DMS153 treated with DMSO at 0.1 percent for 48 hours (cell line): Measurements from ENCODE around the gene NR1D2.

ENCODE experiments used
- DNase-seq: peaks from one replicate; lab custom pipeline; 2025; ENCODE audit not compliant: unreplicated experiment; lab: John Stamatoyannopoulos, UW

Gene NR1D2

DNA sequence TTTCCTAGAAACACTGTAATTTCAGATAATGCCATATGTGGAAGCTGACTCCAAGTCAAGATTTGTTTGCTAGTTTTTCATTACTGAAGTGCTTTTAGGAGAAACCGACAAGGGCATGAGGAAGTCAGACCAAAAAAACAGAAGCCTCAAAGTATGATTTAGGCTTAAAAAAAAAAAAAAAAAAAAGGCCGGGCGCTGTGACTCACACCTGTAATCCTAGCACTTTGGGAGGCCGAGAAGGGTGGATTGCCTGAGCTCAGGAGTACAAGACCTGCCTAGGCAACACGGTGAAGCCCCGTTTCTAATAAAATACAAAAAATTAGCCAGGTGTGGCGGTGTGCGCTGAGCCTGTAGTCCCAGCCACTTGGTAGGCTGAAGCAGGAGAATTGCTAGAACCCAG, 16.6 kb upstream of the NR1D2 start:
- DNase-seq, result no peak

DNA sequence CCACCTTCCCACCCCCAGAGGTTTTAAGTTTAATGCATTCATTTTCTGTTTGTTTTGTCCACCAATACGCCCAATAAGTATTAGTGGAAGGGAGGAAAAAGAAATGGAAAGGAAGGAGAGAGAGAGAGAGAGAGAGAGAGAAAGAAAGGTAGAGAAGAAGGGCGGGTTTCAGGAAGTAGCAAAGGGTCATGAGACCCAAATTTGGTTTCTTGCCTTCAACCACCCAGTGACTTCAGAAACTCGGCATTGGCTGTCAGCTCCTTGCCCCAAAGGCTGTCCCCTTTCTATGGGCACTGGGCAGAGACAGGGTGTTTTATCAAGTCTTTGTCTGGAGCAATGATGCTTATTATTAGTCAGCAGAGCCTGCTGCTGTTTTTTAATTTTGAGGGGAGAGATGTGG, 13.5 kb upstream of the NR1D2 start:
- DNase-seq, result no peak

DNA sequence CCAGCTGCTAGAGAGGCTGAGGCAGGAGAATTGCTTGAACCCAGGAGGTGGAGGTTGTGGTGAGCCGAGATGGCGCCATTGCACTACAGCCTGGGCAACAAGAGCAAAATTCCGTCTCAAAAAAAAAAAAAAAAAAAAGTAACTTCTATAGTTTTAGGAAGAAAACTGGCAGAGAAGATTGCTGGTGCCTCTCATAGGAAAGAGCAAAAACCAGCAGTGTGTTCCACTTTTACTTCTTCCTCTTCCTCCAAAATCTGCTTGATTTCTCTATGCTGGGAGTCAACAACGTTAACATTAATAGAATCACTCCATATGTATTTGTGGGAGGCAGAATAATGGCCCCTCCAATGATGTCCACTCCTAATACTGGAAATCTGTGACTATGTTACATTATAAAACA, 12.5 kb upstream of the NR1D2 start:
- DNase-seq, result no peak

DNA sequence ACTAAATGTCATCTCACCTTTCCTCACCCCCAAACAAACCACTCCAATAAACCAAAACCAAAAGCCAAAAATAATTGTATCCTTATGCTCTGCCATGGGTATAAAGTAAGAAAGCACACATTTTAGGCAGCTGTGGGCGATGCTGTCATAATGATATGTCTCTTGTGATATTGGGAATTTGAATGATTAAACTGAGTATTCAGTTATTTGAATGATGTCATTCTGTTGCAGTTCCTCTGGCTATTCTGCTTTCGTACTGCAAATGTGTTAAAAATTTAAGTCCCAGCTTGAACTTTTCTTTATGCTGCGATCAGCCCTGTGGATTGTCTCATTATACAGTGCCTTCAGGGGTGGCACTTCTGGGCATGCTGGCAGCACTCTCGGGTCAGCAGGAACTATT, 10.8 kb upstream of the NR1D2 start:
- DNase-seq, result no peak

DNA sequence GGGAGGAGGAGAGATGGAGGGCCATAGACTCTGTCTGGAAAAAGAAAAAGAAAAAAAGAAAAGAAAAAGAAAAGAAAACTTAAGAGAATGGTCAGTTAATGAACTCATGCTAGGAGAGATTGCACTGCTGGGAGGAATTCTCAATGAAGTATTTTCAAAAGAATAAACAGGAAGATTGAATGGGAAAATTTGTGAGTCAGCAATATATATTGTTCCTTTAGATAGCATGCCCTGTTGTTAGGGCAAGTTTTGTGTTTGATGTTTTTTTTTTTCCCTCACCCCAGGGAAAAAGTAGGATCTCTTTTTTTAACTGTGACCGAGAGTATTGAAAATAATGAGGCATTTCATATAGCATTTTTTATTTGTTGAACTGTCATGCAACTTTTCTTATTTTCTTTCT, 7.8 kb upstream of the NR1D2 start:
- no peak for DNase-seq

DNA sequence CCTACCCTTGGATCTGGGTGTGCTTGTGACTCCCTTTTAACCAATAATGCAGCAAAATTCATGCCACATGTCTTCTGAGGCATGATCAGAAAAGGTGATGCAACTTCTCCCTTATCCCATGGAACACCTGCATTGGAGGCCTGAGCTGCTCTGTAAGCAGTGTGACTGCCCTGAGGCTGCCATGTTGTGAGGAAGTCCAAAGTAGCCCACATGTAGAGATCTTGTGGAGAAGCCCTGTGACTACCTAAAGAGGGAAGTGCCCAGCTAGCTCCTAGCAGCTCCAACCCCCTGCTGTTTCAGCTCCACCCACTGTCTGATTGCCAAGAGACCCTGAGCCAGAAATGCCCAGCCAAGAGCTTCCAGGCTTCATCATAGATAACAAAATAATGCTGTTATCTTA, 6.4 kb upstream of the NR1D2 start:
- DNase-seq, result no peak

DNA sequence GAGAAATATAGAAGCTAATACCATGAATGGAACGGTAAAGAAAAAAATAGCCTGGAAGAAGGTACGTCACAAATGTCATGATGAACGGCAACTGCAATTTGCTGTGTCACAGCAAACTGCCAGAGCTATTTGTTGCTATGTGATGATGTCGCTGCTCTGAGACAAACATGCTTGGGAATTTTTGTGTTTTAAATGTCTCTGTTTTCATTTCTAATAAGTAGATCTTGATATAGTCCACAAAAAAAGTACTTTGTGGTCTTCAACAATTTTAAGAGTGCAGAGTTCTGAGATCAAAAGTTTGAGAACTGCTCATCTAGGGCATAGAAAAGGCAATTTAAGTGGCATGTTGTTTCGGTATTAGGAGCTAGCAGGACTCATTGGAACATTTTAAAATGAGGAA, 4.3 kb upstream of the NR1D2 start:
- DNase-seq, result no peak

DNA sequence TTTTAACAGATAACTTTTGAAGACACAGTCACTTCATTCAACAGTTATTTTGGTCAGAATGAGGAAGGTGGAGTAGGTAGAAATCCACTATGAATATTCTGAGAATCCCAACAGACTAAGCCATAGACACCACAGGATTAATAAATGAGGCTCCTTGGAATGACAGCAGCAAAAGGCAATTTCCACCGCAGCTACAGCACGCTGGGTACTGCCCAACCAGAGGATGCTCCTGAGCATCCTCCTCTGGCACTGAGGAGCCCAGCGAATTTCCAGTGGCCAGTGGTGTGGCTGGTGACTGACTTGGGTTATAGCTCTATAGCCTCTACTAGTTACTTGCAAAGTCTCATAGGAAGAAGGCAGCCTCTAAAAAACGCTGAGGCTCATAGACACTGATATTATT, 3.6 kb upstream of the NR1D2 start:
- DNase-seq, result no peak

DNA sequence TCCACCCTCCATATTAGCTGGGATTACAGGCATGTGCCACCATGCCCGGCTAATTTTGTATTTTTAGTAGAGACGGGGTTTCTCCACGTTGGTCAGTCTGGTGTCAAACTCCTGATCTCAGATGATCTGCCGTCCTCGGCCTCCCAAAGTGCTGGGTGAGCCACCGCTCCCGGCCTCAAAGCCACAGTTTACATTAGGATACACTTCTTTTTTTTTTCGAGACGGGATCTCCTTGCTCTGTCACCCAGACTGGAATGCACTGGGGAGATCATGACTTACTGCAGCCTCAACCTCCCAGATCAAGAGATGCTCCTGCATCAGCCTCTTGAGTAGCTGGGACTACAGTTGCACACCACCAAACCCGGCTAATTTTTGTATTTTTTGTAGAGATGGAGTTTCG, 2.5 kb upstream of the NR1D2 start:
- DNase-seq, result no peak

DNA sequence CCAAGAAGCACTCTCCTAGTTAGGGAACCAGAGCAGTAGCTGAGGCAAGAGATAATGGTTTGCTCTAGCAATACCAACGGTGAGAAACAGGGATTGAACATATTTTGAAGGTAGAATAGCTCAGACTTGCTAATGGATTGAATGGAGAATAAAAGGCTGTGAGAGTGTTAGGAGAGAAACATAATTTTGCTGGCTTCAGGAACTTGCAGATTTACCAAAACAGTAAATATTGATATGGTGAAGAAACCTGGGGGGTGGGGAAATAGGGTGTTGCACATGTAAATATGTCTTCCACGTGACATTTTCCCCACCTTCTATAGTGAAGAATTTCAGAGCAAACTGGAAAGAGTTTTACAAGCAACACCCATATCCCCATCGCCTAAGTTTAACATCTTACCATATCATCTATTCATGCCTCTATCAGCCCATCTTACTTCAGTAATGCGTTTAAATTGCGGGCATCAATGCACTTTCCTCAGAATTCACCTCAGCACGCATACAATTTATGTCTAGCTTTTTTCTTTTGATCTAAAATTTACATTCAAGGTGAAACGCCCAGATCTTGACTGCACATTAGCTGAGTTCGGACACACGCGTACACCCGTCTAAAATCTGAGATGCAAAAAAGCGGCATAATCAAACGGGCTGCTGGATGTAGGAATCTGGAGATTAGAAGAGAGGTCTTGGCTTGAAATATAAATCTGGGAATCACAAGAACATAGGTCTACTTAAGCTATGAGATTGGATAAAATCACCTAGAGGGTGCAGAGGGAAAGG, 891 bp upstream of the NR1D2 start:
- DNase-seq, result no peak

DNA sequence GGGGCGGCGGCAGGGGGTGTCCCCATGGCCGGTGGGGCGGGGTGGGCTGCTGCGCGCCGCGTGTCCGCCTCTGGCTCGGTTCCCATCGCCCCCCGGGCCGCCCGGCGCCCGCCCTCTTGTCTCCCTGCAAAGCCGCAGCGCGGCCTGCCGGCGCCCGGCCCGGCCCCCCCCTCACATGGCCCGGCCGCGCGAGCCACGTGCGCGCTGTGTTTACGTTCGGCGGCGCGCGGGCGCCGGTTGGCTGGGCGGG, 502 bp downstream of the NR1D2 start:
- DNase-seq, result no peak

DNA sequence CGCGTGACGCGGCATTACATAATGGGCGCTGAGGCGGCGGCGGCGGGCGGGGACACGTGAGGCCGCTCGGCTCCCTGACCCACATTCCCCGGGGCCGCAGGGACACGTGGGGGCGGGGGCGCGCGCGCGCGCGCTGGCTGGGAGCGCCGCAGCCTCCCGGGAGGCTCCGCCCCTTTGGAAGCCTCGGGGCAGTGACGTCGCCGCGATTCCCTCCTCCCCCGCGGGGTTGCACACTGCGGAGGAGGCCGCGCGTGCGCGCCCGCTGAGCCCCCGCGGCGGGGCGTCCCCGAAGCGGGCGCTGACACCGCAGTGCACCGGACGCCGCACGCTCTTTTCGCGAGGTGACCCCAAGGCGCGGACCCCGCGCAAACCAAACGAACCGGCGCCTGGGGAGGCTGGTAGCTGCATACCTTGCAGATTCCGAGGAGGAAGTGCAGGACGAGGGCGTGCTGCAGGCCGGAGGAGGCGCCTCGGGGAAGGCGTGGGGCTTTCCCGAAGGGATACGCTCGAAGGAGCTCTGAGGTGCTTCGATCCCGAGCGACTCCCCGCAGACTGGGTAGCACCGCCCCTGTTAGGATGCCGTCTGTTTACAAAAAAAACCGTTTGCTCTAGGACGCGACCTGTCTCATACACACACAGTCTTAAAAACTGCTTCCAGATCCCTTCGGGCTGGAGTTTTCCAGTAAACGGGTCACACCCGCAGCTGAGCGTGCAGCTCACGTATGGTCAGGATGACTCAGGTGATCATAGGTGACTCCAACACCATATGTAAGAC, 1.0 kb downstream of the NR1D2 start:
- DNase-seq, result peak; percentile 59

DNA sequence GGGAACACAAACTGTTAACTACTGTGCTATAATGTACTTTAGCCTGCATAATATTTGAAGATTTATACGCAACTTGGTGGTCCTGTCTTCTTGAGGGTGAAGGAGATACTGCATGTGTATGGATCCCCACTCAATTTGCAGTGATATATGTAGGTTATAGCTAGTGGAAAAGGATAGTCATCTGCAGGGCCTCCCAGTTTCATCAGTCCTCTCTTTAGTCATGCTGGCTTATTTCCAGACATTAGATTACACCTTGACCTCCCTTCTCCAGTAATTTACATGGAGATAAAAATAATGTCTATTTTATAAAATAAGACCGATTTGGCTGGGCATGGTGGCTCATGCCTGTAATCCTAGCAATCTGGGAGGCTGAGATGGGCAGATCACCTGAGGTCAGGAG, 3.7 kb downstream of the NR1D2 start:
- DNase-seq, result no peak

DNA sequence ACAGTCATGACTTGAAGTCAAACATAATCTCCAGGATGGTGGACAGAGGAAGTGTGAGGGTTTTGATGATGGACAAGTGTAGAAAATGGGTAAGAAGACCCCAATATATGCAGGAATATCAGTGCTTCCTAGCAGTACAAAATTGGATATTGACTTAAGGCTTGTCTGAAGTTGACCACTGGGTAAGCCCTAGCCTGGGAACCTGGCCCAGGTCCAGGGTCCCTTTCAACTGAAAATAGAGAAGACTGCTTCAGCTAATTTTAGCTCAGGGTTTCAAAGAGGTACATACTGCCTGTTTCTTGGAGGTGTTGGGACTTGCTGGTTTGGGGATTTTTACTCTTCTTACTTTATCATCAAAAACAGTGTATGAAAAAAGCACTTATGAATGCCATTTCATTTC, 4.7 kb downstream of the NR1D2 start:
- DNase-seq, result no peak

DNA sequence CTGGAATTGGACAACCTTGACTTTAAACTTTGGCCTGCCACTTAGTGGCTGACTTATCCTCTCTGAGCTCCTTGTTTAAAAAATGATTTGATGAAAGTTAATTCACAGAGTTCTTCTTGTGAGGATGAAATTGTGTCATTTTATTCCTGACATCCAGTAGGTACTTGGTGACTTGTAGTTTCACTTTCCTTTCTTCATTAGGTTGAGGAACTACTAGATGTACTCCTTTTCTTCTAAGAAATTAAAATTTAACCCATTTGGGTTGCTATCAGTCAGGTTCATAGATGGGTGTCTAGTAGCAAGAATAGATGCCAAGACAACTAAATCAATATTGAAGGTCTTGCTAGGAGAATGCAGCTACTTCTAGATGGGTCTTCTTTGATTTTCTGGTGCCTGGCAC, 5.2 kb downstream of the NR1D2 start:
- no peak for DNase-seq

DNA sequence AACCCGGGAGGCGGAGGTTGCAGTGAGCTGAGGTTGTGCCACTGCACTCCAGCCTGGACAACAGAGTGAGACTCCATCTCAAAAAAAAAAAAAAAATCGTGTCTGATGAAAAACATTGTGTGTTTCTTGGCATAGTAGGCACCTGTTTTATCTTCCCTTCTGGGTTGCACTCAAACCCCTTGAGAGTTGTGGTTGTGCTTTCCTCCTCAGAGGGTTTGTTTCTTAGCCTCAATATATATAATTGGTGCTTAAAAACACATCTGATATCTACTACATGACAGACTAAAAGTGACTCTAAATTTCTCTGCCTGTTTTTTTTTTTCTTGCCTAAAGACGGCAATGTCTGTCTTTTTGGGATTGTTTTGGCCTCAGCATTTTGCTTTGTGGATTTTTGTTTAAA, 7.6 kb downstream of the NR1D2 start:
- no peak for DNase-seq

DNA sequence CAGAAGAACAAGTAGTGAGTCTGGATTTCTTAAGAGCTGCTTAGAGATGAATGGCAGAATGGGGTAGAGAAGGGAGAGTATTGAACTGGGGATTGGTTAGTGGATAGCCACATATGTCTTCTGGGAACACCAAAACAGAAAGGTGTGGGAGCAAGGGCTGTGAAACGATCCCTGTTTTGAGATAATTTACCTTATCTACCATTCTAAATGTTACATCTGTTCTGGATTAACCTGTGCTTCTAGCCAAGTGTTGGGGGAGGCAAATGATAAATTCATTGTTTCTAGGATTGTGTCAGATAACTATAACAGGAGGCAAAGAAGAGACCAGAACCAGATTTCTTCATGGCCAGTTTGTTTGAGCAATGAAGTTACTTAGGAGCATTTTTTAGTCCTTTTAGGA, 8.4 kb downstream of the NR1D2 start:
- DNase-seq, result no peak

DNA sequence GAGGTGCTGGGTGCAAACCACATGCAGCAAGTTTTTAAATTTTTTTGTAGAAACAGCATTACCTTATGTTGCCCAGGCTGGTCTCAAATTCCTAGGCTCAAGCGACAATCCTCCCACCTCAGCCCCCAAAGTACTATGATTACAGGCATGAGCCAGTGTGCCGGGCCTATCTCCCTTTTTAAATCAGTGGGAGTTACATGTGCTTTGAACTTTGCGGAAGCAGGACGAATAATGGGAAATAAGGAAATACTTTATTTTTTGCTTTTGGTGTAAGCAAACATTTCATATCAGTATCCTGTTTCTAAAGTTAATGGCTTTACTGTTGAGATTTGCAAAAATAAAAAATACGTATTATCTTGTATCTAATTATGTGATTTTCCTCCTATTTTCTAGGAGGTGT, 9.1 kb downstream of the NR1D2 start:
- no peak for DNase-seq

DNA sequence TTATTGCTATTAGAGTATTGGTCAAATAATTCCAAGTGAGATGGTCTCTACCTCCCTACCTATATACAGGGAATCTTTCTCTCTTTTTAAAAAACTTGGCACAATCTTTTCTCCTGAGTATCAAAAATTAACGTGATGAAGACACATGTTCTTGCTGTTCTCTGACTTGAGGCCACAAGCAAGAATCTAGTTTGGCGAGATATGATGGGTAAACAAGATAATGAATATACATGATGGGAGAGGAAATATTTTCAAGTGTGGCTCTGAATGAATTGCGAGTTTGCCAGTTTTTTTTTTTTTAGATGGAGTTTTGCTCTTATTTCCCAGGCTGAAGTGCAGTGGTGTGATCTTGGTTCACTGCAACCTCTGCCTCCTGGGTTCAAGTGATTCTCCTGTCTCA, 11.6 kb downstream of the NR1D2 start:
- DNase-seq, result no peak

DNA sequence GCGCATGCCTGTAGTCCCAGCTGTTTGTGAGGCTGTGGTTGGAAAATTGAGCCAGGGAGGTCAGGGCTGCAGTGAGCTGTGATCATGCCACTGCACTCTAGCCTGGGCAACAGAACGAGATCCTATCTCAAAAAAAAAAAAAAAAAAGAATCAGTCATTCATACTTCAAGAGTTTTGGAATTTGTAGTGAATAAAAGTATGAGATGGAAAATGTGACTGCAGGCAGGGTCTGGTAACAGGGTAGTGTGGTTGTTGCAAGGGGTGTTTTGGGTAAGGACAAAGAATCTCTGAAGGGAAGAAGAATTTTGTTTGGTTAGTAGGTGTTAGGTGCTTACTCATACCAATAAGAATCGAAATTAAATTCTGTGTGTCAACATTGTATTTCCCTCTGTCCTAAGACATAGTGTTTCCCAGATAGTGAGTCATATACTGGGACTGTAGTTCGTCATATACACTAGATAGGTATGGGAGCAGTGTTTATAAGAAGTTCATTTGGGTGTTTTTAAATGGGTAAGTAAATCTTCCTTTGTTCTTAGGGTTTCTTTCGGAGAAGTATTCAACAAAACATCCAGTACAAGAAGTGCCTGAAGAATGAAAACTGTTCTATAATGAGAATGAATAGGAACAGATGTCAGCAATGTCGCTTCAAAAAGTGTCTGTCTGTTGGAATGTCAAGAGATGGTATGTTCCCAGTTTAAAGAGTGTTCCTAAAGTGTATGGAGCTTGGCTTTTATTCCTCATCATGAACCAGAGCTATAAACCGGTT, 14.2 kb downstream of the NR1D2 start:
- DNase-seq, result no peak

DNA sequence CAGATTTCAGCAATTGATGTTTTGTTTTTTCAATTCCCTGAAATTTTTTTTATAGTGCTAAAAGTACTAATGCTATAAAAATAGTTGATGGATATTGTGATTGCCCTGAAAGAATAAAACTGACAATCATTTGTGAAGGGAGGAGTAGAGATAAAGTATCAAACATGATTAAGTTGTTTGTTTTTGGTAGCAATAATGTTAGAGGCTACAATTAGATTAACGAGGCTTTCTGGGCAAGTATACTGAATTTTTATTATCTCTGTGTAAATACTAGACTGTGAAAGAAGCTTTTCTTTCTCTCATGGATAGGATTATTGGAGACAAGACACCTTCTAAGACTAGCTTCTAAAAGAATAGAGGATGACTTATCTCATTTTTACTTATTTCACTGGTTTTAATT, 15.6 kb downstream of the NR1D2 start:
- no peak for DNase-seq

DNA sequence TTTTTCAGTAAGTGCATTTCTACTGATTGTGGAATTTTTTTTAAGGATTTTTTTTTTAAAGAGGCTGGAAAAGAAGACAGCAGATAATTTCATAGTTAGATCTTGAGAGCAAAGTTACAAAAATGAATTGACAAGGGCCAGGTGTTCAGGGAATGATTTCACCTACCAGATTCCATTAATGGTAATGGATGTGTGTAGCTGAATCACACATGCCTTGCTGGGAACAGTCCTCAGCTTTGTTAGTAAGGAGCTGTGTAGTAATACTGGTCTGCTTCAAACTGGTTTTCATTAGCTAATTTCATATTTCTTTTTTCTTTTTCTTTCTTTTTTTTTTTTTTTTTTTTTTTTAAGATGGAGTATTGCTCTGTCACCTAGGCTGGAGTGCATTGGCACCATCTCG, 16.0 kb downstream of the NR1D2 start:
- DNase-seq, result no peak
